ENCODE data around the gene MFSD6.

- no peak for TF ChIP-seq GATA3 (IDR thresholded peaks at IDR 0.05; ENCODE audit: low read depth, low read length)
- no peak for TF ChIP-seq GATA2 (IDR thresholded peaks at IDR 0.05; ENCODE audit: low read depth, low read length)
Measured at GRCh38 chr2:190490502-190490901, 82.3 kb downstream of the MFSD6 start.
